Activated T-helper 1 cell treated with anti-CD3 and anti-CD28 coated beads, Interleukin-2, amount 50 U/mL, for 16 hours (primary cell): ENCODE measurements around the gene C1GALT1C1.

Experiments
- DNase-seq, 2 donors: peaks; one replicate each; pipeline ENCODE4 v3.0.0-alpha.2; 2020; ENCODE audit warnings: low read depth in 1 of 2, low spot score in 1 of 2

C1GALT1C1 gene

DNA sequence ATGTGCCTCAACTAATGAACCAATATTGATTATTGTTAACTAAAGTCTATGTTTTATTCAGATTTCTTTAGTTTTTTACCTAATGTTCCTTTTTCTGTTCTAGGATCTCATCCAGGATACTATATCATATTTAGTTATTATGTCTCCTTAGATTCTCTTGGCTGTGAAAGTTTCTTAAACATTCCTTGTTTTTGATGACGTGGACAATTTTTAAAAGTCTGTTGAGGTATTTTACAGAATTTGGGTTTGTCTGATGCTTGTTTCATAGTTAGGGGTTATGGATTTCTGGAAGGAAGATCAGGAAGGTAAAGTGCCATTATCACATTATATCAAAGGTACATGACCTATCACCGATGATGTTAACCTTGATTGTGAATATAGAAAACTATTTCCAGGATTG is 44.2 kb downstream of the C1GALT1C1 start:
- DNase-seq = no peak
